ENCODE data around the gene RHOF.
"Not testable (repeated sequence)": the region's sequence is repeated elsewhere in the genome, so short reads cannot be mapped to it uniquely, and the experiment has no call there.

RHOF gene

DNA sequence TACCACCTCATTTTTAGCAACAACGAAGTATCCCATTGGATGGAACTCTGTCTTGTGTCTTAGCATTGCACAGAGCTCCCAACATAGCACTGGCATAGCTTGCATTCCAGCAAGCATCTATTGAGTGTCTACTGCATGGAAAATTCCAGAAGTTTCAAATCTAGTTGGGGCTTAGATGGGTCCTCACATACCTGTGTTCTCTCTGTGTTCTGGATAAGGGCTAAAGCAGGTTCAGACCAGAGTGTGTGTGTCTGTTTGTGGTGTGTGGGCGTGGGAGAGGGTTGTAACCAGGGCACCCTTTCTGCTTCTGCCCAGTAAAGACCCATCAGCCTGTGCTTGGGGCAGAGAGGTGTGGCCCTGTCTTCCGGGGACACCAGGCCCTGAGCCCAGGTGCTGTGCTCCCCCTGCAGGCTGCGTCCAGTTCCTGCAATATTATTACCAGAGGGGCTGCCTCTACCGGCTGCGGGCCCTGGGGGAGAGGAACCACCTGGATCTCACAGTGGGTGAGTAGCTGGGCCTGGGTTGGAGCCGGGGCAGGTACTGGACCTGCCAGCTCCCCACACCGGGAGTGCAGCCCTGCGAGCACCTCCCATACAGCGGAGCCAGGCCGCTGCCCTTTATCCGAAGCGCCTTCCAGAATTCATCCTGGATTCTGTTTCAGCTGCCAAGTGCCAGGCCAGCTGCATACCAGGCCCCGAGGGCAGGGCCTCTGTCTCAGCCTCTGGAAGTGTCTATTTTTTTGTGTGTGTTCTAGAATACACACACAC is 20.3 kb downstream of the RHOF start:
- peak; percentile 37 for DNase-seq

DNA sequence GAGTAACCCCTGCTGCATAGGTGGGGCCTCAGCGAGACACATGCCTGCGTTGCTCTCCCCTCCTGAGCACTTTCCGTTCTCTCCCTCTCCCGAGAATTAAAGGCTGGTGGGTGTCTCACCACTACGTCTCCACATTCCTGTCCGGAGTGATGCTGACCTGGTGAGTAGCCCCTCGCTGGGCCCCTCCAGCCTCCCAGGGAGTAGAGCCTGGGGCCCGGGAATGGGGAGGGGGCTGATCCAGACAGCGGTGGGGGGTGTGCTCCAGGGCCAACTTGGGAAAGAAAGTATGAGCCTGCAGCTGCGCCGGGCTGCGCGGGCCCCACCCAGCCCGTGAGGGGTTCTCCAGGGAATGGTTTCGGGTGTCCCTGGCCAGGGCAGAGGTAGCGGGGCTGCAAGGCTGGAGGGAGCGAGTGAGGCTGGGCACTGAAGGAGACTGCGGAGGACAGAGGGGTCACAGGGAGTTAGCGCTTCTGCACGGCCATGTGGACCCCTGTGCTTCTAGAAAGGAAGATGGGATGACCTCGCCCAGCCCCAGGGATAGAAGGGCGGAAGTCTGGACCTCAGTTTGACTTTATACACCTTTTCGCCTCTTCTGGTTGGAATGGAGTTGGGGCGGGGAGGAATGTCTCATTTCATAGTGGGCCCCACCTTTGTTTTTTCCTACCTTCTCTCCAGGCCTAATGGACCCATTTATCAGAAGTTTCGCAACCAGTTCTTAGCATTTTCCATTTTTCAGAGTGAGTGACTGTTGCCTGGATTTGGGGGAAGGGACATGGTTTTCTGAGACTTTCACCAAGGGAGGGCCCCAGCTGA is 22.5 kb downstream of the RHOF start:
- DNase-seq: no peak

DNA sequence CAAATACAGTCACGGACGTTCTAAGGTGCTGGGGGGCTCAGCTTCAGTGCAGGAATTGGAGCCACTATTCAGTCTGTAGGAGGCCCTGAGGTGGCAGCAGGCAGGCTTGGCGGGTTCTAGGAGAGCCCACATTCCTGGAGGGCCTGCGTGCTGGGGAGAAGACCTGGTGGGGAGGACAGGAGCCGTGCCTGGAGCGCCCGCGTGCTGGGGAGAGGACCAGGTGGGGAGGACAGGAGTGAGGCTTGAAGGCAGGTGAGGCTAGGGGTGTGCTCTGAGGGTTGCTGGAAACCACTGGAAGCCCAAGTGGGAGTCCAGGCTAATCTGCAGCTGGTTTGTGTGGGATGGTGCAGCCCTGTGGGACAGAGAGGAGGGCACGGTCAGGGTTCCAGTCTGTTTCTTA is 23.1 kb downstream of the RHOF start:
- DNase-seq: no peak

DNA sequence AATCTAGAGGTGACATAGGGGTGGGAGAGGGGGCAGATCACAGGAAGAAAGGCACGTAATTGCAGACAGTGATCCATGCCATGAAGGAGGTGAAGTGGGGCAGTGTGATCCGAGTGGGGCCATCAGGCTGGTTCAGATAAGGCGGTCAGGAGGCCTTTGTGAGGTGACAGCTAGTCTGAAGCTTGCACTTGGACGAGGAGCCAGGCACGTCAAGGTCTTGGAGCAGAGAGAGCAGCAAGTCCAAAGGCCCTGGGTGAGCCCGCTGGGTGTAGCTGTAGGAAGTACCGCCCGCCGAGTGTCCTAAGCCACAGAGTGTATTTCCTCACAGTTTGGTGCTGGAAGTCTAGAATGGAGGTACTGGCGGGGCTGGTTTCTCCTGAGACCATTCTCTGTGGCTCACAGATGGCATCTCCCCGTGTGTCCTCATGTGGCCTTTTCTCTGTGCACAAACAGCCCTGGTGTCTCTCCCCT is 23.6 kb downstream of the RHOF start:
- DNase-seq: no peak

DNA sequence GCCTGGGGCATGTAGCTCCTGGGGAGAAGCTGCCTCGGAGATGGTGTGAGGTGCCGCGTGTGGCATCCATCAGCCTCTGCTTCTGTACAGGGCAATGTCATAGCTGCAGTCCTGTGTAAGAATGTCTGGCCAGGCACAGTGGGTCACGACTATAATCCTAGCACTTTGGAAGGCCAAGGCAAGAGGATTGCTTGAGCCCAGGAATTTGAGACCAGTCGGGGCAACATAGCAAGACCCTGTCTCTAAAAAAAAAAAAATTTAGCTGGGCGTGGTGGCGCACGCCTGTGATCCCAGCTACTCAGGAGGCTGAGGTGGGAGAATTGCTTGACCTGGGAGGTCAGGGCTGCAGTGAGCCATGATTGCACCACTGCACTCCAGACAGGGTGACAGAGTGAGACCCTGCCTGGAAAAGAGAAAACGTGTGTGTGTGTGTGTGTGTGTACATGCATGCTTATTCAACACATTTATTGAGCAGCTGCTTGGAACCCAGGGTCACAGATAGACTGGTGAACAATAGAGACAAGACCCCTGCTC is 24.1 kb downstream of the RHOF start:
- DNase-seq: no peak

DNA sequence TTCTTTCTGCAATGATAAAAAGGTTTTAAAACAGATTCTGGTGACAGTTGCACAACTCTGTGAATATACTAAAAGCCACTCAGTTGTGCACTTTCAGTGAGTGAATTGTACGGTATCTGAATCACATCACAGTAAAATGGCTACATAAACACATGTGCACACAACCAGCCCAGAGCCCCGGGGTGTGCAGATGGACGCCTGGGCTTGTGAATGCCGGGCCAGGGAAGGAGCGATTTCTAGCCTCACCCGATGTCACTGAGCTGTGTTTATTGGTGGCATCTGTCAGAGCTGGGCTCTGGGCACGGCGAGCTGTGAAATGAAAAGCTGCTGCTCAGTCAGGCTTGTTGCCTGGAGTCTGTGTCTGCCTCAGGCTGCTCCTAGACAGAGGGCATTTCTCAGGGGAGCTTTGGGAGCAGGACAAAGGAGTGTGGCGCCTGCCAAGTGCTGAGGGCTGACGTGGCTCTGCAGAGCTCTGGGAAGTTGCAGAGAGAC is 25.9 kb downstream of the RHOF start:
- peak; percentile 94 for DNase-seq

DNA sequence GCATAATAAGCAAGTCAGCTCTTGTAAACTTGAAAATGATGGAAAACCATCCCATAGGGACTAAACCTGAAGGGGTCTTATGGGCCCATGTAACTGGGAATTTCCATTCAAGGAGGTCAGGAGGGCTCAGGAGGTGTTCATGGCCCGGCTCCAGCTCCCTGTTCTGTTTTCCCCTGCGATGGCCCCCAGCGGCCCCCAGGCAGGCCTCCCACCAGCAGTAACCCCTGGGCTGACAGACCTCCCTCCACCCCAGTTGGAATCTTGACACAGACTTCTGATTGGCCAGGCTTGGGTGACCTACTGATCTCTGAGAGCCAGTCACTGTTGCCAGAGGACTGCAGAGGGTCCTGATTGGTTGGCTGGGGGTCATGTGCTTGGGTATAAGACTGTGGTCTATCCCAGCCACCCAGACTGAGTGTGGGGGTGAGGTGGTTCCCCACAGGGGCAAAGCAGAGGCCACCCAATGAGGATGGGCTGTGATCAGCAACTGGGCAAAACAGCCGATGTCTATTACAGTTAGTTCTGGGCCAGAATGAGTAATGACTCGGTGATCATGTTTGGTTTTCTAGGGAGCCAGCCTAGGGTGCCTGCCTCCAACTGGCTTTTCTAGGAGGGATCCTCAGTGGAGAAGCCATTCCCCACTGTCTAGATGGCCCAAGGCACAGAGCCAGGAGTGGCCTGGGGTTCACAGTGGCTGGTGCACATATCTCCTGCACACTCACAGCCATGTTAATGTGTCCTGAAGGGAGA is 27.0 kb downstream of the RHOF start:
- DNase-seq: no peak

DNA sequence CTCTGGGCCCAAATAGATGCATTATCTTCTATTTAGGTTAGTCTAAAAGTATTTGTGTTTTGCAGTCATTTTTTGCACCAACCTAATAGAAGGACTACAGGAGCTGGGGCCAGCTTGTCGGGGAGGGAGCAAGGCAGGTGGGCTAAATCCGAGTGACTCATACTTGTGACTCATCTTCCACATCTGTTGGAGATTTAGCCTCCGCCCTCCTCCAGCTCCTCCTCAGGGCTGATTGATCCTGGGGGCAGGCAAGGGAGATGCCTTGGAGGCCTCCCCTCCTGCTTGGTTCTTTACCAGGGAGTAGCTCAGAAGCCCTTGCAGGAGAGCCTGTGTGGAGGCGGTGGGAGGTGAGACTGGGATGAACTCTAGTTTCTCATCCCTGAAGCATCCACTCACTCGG is 27.9 kb downstream of the RHOF start:
- no peak for DNase-seq

DNA sequence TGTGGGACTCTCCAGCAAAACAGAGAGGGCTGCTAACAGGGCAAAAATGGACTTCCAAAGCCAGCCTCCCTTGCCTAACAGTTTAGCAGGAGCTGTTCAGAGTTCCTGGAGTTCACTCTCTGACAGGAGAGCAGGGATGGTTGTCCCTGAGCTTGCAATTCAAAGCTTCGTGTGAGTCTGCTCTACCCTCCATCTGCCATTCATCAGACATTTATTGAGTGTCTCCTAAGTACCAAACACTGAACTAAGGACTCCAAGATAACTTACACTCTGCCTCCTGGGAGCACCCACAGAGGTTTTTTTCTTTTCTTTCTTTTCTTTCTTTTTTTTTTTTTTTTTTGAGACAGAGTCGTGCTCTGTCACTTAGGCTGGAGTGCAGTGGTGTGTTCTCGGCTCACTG is 28.7 kb downstream of the RHOF start:
- no peak for DNase-seq

DNA sequence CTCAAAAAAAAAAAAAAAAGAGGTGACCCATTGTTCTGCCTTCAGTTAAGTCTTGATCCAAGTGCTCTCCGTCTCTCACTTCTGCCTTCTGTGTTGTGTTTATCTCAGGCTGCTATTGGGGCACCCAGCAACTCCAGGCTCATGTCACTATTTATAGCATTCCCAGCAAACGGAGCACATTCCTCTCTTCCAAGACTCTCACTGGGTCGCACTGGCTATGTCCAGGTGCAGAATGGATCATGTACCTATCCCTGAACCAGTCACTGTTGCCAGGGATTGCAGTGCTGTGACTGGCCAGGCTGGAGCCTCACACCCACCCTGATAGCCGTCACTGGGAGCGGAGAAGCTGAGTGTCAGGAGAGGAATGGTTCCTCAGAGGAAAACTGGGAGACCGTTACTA is 31.2 kb downstream of the RHOF start:
- DNase-seq: no peak

DNA sequence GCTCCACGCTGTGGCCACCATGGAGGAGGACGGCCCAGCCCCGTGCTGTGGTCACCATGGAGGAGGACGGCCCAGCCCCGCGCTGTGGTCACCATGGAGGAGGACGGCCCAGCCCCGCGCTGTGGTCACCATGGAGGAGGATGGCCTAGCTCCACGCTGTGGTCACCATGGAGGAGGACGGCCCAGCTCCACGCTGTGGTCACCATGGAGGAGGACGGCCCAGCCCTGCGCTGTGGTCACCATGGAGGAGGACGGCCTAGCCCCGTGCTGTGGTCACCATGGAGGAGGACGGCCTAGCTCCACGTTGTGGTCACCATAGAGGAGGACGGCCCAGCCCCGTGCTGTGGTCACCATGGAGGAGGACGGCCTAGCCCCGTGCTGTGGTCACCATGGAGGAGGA is 35.0 kb downstream of the RHOF start:
- DNase-seq: not testable (repeated sequence)

DNA sequence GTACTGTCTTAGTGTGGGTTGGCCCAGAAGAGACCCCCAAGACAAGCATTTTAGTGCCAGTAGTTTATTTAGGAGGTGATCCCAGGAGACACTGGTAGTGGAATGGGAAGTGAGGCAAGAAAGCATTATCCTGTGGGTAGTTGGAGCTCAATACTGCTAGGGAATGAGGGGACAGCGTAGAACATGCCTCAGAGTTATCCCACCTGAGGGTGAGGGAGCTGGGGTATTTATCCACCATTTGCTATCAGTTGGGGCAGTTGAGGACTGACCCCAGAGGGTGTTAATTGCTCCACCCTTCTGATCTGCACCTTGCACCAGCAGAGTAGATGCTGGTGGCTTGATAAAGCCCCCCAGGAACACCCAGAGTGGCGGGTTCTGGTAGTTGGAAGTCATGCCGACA is 37.9 kb downstream of the RHOF start:
- DNase-seq: no peak

DNA sequence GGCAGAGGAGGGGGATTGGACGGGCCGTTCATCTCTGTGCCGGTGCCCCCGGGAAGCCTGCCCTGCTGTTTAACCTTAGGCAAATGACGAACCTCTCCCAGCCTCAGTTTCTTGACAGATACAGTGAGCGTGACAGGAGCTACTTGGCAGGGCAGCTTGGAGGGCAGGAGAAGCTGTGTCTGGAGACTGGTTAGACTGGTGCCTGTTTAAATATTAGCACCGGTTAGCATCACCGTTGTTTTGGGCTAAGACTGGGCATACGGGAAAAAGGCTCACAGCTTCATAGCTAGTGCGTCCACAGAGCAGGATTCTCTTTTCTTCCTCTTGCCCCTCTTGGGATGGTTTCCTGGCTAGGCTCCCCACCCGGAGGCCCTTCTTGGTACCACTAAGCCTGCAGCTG is 38.7 kb downstream of the RHOF start:
- no peak for DNase-seq

DNA sequence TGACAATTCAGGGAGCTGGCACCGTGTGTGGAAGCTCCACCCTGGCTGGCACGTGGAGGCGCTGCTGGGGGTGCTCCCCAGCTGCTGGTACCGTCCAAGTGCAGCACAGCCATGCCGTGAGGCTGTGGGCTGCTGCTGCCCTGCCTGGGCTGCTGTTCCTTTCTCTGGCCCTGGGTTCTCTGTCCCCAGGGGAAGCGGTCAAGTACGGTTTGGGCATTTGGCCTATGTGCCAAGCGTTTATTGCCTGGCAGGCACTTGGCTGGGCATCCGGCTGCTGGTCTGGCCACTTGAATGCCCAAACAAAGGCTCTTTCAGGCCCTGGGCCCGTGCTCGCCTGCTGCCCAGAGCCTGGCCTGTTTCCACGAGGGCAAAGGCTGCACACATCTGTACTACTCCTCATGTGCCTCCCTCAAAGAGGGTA is 39.6 kb downstream of the RHOF start:
- DNase-seq: no peak

DNA sequence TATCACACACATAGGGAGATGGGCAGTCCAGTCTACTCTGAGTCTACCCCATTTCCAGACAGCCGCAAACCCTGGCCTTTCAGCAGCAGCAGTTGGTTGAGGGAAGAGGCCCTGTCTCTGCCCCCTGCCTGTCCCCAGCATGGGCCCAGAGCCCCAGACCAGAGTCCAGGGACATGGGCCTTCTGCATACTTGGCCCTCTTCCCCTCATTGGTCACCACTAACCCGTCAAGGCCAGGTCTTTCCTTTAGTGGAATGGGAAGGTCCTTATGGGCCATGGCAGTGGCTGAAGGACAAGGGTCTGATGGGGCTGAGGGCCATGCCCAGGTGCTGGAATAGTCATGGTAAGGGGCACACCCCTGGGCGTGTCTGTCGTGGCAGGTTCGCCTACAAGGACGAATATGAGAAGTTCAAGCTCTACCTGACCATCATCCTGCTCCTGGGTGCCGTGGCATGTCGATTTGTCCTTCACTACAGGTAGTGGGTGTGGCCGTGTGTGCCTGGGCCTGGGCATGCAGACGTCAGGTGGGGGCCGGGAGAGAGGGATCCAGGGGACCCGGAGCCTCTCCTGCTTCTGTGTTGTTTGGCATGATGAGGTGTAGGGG is 41.6 kb downstream of the RHOF start:
- no peak for DNase-seq

DNA sequence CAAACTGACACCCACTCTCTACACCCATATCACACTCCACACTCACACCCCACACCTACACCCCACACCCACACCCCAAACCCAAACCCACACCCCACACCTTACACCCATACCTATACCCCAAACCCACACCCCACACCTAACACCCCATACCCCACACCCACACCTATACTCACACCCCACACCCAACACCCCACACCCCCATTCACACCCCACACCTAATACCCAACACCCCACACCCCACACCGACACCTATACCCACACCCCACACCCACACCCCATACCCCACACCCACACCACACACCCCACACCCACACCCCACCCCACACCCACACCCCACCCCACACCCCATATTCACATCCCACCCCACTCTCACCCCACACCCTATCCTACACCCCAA is 42.5 kb downstream of the RHOF start:
- no peak for DNase-seq

DNA sequence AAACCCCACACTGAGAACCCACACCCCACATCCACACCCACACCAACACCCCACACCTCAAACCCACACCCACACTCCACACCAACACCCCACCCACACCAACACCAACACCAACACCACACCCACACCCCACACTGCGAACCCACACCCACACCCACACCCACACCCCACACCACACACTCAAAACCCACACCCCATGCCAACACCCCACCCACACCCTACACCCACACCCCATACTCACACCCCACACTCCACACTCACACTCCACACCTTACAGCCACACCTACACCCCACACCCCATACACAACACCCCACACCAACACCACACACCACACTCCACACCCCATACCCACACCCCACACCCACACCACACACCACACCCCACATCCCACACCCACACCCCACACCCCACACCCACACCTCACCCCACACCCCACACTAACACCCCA is 43.0 kb downstream of the RHOF start:
- no peak for DNase-seq

DNA sequence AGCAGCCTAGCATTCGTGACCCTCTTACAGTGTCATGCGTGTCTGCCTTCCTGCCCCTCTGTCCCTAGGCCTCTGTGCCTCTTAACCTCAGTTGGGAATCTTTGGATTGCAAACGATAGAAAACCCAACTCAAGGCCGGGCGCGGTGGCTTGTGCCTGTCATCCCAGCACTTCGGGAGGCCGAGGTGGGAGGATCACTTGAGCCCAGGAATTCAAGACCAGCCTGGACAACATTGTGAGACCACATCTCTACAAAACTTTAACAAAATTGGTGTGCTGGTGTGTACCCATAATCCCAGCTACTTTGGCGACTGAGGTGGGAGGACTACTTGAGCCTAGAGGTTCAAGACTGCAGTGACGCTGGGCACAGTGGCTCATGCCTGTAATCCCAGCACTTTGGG is 44.2 kb downstream of the RHOF start:
- DNase-seq: no peak

DNA sequence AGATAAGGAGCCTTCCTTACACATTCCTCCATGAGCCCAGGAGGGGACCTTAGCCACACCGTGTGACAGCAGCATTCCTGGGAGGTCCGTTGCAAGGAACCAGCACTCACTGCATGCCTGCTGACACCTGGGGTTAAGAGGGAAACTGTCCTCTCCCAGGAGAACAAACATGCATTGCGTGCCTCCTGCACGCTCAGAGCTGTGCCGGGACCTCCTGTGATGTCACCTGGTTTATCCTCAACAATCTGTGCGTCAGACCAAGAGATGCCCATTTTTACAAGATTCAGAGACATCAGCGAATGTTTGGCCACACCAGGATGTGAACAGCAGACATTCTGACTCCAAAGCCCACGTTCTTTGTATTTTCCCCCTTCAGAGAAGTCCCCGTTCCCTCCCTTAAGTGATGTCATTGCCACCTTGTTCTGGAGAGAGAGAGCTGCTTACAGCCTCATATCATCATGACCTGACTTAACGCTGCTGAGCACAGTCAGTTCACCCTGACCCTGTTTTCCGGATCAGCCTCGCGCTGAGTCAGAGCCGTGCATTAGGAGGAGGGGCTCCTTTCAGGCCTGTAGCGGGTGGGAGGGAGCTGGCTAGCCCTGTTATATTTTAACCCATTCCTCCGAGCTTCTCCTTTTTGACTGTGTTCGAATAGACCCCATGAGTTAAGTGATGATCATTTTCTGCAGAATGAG is 44.8 kb downstream of the RHOF start:
- DNase-seq: no peak

DNA sequence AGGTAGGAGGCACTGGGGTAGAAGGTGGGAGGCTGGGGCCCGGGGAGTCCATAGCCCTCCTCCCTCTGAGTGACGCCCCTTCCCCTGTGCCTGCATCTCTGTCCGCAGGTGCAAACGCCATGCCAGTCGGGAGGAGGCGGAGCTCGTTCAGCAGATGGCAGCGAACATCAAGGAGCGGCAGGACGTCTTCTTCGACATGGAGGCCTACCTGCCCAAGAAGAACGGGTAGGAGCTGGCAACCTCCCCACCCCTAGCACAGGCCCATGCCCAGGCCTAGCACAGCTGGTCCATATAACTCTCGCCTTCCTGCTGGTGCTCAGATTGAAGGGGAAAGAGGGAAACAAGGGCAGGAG is 45.3 kb downstream of the RHOF start:
- DNase-seq: no peak

DNA sequence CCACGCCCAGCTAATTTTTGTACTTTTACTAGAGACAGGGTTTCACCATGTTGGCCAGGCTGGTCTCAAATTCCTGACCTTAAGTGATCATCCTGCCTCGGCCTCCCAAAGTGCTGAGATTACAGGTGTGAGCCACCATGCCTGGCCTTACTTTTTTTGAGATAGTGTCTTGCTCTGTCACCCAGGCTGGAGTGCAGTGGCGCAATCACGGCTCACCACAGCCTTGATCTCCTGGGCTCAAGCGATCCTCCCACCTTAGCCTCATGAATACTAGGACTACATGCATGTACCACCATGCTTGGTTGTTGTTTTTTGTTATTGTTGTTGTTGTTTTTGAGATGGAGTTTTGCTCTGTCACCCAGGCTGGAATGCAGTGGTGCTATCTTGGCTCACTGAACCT is 47.9 kb downstream of the RHOF start:
- DNase-seq: not testable (repeated sequence)

DNA sequence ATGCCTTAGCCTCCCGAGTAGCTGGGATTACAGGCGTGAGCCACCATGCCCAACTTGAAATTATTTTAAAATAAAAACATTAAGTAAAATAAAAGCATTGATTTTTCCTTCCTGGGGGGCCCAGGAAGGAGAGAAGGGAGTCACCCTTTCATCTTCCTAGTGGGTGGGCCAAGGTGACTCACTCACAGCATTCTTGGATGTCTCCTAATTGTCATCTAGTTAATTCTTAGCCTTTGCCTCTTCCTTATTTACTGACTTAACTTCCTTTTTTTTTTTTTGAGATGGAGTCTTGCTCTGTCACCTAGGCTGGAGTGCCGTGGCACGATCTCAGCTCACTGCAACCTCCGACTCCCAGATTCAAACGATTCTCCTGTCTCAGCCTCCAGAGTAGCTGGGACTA is 51.7 kb downstream of the RHOF start:
- no peak for DNase-seq

All from NCI-H2171 (cell line).